Neural cell (in vitro differentiated cells): Measurements from ENCODE around the gene NEDD4L. TPM values are rescaled to one million over a fixed set of nuclear protein-coding genes. Genes with fewer than 3 reads are reported as not detected.

Source experiments
- H2AFZ ChIP-seq: fragments of 200-600, 300-800 bp; sonication (generic), shearing (Covaris generic); 2 replicates; pipeline ENCODE4 v1.6.0; 2014; ENCODE audit warnings: low read depth, mild to moderate bottlenecking, antibody characterized with exemption, low read length, moderate library complexity
- H3F3A ChIP-seq: fragments of 200-600 bp; shearing (Covaris generic); 2 replicates; pipeline ENCODE4 v1.6.1; 2016; ENCODE audit warnings: mild to moderate bottlenecking, moderate library complexity, mixed read lengths, antibody characterized with exemption, low read length; ENCODE audit not compliant: insufficient read depth, poor library complexity, severe bottlenecking
- H3K27ac ChIP-seq: fragments of 200-600, 300-800 bp; sonication (generic), shearing (Covaris generic); 2 replicates; pipeline ENCODE4 v1.5.1; 2014; ENCODE audit warnings: mild to moderate bottlenecking, low read length, moderate library complexity
- H3K27me3 ChIP-seq: fragments of 300-800, 200-600 bp; sonication (generic), shearing (Covaris generic); 2 replicates; pipeline ENCODE4 v1.6.0; 2014; ENCODE audit warnings: mild to moderate bottlenecking, low read depth, low read length, moderate library complexity; ENCODE audit not compliant: insufficient read depth
- H3K36me3 ChIP-seq: fragments of 300-800, 200-600 bp; sonication (generic), shearing (Covaris generic); 2 replicates; pipeline ENCODE4 v1.5.1; 2014; ENCODE audit warnings: mild to moderate bottlenecking, antibody characterized with exemption, low read length, moderate library complexity; ENCODE audit not compliant: insufficient read depth
- H3K4me2 ChIP-seq: fragments of 300-800, 200-600 bp; sonication (generic), shearing (Covaris generic); 2 replicates; pipeline ENCODE4 v1.6.0; 2014; ENCODE audit warnings: mild to moderate bottlenecking, low read length
- H3K4me3 ChIP-seq: fragments of 300-800, 200-600 bp; sonication (generic), shearing (Covaris generic); 2 replicates; pipeline ENCODE4 v1.5.1; 2014; ENCODE audit warnings: mild to moderate bottlenecking, low read length, moderate library complexity
- H3K79me2 ChIP-seq: fragments of 200-600 bp; shearing (Covaris generic); replicated peaks from 2 replicates; pipeline ENCODE4 v1.6.0; 2014; ENCODE audit warnings: mild to moderate bottlenecking, low read length, moderate library complexity; ENCODE audit not compliant: insufficient read depth
- H3K9ac ChIP-seq: fragments of 300-800, 200-600 bp; sonication (generic), shearing (Covaris generic); 2 replicates; pipeline ENCODE4 v1.6.1; 2016; ENCODE audit warnings: mild to moderate bottlenecking, low read length, mixed read lengths
- H3K9me2 ChIP-seq: fragments of 200-600 bp; shearing (Covaris generic); 2 replicates; pipeline ENCODE4 v1.6.1; 2016; ENCODE audit warnings: mild to moderate bottlenecking, low read length, mixed read lengths; ENCODE audit not compliant: insufficient read depth
- H3K9me3 ChIP-seq: fragments of 200-600, 300-800 bp; sonication (generic), shearing (Covaris generic); 2 replicates; pipeline ENCODE4 v1.6.1; 2016; ENCODE audit warnings: mild to moderate bottlenecking, mixed run types, low read length, moderate library complexity, mixed read lengths
- H4K20me1 ChIP-seq: fragments of 200-600 bp; shearing (Covaris generic); 2 replicates; pipeline ENCODE4 v1.6.1; 2016; ENCODE audit warnings: mild to moderate bottlenecking, mixed run types; ENCODE audit not compliant: insufficient read depth
- CTCF ChIP-seq: fragments of 450-650 bp; IDR thresholded peaks from 2 replicates; pipeline ENCODE4 v1.5.1; 2014; ENCODE audit warnings: antibody characterized with exemption, mild to moderate bottlenecking, moderate library complexity; ENCODE audit not compliant: poor library complexity, severe bottlenecking
- EP300 ChIP-seq: fragments of 450-650 bp; conservative IDR thresholded peaks from 2 replicates; pipeline ENCODE4 v1.6.1; 2014; ENCODE audit warnings: antibody characterized with exemption, mild to moderate bottlenecking, moderate library complexity; ENCODE audit not compliant: poor library complexity, severe bottlenecking
- EZH2 ChIP-seq: fragments of 200-600, 300-800 bp; shearing (Covaris generic), sonication (generic); IDR thresholded peaks from 2 replicates; pipeline ENCODE4 v1.6.1; 2014; ENCODE audit warnings: antibody characterized with exemption, low read length, borderline replicate concordance, mild to moderate bottlenecking; ENCODE audit not compliant: insufficient read depth, poor library complexity, severe bottlenecking
- MXI1 ChIP-seq: fragments of 450-650 bp; conservative IDR thresholded peaks from 2 replicates; pipeline ENCODE4 v1.6.1; 2014; ENCODE audit warnings: antibody characterized with exemption, mild to moderate bottlenecking; ENCODE audit not compliant: poor library complexity, severe bottlenecking
- POLR2AphosphoS5 ChIP-seq: IDR thresholded peaks from 2 replicates; pipeline ENCODE4 v1.6.1; 2012
- RAD21 ChIP-seq: fragments of 450-650 bp; conservative IDR thresholded peaks from 2 replicates; pipeline ENCODE4 v1.6.1; 2014; ENCODE audit warnings: antibody characterized with exemption, mild to moderate bottlenecking, moderate library complexity
- SMC3 ChIP-seq: fragments of 450-650 bp; conservative IDR thresholded peaks from 2 replicates; pipeline ENCODE4 v1.6.1; 2014; ENCODE audit warnings: antibody characterized with exemption, mild to moderate bottlenecking, moderate library complexity; ENCODE audit not compliant: poor library complexity
- TAF1 ChIP-seq: IDR thresholded peaks from 2 replicates; pipeline ENCODE4 v1.6.1; 2012; ENCODE audit warnings: low read depth
- polyA plus RNA-seq: library from polyadenylated mRNA; depleted of rRNA; stranded (reverse); fragments of >200 nt; gene quantifications from 2 replicates; pipeline ENCODE4 v1.2.3, GENCODE V29; 2014
- TF ChIP-seq, protein P1 (sequence below): IDR thresholded peaks from 2 replicates; pipeline ENCODE4 v1.6.1; 2012; ENCODE audit warnings: borderline replicate concordance

Gene NEDD4L
- polyA plus RNA-seq, 1 donor from 2014 or later = 97.9 TPM

DNA sequence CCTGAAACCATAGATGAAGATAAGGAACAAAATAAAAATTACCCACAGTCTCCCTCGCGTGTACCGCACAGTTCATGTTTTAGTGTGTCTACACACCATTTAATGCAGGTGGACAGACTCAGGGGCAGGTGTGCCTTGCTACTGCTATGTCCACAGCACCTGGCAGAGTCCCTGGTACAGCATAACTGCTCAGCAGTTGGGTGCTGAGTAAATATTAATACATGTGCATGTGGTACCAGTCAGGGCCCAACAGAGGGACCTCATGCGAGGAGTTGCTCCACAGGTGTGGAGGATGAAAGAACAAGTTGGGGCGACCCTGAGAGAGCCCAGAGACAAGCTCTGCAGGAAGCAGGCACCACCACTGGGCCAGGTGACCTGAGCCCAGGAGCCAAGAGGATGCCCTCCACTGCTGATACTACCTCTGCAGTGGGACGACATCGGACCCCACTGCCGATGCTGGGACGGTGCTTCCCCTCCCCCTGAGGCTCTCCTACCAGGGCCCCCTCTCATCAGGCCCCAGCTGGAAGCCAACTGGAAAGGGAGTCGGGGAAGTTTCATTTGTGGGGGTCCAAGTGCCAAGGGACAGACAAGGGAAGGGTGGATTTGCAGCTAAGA is 100.8 kb downstream of the NEDD4L start (continued):
- TF ChIP-seq CTCF (no peak), EP300 (no peak)

DNA sequence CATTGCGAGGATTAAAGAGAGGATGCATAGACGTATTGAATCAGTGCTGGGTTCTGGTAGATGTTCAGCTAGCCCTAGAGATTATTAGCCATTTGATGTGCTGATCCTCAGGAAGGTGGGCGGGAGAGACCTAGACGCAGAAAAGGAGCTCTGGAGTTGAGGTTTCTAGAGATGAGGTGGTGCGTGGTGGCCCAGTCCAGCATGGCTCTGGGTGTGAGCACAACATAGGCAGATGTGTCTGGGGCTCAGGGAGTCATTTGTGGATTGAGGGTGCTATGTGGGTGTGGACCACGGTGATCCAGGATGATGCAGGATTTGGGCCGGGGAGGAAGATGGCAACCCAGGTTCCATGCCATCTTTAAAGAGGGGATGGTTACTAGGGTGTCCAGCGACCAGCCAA is 102.1 kb downstream of the NEDD4L start:
- Histone ChIP-seq H3K27me3 (no peaks in the 10 kb centered on the region), H3K36me3 (no peaks in the 10 kb centered on the region), H3K9me3 (no peaks in the 10 kb centered on the region), H3K4me2 (no peak overlapping the region), H3K79me2 (peaks cover 92% of the 10 kb centered on the region), H4K20me1 (peaks cover 13% of the 10 kb centered on the region), H3F3A (no peaks in the 10 kb centered on the region), H2AFZ (no peak overlapping the region), H3K9me2 (no peaks in the 10 kb centered on the region), H3K9ac (no peak overlapping the region), H3K27ac (no peak overlapping the region), H3K4me3 (no peak overlapping the region)
- TF ChIP-seq TAF1 (no peak), CTCF (no peak), MXI1 (no peak), SMC3 (no peak), EP300 (no peak), RAD21 (no peak), POLR2AphosphoS5 (no peak), EZH2 (no peak)
- TF ChIP-seq, protein P1, sequence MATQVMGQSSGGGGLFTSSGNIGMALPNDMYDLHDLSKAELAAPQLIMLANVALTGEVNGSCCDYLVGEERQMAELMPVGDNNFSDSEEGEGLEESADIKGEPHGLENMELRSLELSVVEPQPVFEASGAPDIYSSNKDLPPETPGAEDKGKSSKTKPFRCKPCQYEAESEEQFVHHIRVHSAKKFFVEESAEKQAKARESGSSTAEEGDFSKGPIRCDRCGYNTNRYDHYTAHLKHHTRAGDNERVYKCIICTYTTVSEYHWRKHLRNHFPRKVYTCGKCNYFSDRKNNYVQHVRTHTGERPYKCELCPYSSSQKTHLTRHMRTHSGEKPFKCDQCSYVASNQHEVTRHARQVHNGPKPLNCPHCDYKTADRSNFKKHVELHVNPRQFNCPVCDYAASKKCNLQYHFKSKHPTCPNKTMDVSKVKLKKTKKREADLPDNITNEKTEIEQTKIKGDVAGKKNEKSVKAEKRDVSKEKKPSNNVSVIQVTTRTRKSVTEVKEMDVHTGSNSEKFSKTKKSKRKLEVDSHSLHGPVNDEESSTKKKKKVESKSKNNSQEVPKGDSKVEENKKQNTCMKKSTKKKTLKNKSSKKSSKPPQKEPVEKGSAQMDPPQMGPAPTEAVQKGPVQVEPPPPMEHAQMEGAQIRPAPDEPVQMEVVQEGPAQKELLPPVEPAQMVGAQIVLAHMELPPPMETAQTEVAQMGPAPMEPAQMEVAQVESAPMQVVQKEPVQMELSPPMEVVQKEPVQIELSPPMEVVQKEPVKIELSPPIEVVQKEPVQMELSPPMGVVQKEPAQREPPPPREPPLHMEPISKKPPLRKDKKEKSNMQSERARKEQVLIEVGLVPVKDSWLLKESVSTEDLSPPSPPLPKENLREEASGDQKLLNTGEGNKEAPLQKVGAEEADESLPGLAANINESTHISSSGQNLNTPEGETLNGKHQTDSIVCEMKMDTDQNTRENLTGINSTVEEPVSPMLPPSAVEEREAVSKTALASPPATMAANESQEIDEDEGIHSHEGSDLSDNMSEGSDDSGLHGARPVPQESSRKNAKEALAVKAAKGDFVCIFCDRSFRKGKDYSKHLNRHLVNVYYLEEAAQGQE = no peak
